CD4-positive, alpha-beta T cell treated with Interleukin-6 for 4 hours (primary cell): ENCODE measurements around the gene WBP1.
"Not testable (repeated sequence)": the region's sequence is repeated elsewhere in the genome, so short reads cannot be mapped to it uniquely, and the experiment has no call there.

Source experiments
- DNase-seq: peaks from one replicate; pipeline ENCODE4 v3.0.0-alpha.2; 2020; ENCODE audit warnings: mixed read lengths

Gene WBP1

DNA sequence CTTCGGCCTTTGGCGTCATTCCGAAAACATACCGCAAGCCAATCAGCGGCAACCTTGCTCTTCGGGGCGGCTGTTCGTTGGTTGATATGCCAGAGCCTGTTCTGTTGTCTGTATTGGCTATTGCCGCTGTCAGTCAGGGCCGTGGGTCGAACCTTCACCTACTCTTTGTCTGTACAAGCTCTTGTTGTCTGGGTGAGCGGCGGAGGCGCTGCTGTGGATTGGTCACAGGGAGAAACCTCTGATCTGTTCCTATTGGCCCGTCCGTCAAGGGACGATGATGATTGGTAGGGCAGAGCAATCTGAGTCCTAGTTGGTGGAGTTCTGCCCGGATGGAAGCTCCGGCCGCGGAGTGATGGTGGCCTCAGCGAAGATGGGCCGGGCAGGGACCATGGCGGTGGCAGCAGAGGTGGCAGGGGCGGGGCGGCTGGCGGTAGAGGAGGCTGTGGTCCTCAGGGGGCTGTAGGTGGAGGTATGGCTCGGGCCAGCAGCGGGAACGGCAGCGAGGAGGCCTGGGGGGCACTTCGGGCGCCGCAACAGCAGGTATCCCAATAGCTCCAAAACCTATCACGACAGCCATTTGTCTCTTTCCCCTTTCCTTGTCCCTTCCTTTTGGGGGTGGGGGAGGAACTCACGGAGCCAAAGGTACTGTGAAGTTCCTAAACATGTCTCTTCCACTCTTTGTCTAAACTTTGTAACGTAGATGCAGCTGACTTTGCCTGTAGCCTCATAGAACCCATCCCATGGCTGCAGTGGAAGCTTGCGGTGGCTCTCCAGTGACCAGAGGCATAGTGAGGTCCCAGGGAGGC is at the start of gene WBP1:
Gene WBP1 (plus strand): TSS at position 307 of the 806 bp plus-strand sequence. CDS start 165 bp downstream, at position 472.
- DNase-seq = peak; percentile 99

DNA sequence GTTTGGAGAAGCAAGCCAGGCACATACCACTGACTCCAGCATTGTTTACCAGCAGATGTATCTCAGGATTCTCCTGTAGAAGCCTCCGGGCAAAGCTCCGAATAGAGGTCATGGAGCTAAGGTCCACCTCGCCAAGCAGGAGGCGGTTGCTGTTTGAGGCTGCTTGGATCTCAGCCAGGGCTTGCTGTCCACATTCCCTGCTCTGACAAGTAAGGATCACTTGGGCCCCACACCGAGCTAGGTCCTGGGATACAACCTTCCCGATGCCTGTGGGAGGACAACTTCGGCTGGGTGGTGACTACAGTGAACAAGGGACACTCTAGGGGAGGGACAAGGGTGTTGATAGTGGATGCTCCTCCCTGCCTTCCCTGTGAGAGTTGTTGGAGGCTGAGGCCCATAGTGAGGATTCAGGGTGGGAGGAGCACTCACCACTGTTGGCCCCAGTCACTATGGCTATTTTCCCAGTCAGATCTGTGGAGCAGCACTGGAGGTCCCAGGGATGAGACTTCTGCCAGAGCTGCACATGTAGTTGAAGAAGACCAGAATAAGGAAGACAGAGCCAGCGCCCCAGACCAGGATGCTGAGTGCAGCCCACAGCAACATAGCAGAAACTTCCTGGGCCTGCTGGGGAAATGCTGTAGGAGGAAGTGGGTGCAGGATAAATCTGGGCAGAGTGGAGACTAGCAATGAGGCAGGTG is 45.1 kb upstream of the WBP1 start:
- no peak for DNase-seq

GRCh38 chr2:74414441-74414840 is 43.8 kb upstream of the WBP1 start:
- no peak for DNase-seq

- DNase-seq = peak; percentile 47
Observed at GRCh38 chr2:74414881-74415761, 43.1 kb upstream of the WBP1 start.

DNA sequence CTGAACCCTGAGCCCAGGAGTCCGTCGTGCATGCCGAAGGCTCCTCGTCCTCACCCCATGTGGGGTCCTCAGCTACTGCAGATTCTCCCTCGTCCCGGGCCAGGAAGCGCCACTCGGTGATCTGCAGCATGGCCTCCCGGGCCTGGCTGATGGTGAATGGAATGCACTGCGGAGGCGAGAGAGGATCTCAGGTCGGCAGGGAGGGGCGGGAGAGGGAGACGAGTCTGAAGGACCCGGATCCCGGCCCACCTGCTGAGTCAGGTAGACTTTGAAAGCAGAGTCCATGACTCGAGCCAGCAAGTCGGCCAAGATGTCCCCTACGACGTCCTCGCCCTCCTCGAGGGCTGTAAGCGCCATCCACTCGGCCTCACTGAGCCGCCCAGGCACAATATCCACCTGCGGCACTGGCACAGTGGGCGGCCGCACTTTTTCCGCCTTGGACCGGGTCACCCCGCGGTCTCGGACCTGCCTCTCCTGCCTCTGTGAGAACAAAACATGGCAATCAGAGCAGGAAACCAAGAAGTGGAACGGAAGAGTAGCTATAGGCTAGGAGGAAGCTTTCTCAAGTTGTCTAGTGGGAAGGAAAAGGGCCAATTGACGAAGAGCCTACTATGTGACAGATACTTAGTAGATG is 42.4 kb upstream of the WBP1 start:
- no peak for DNase-seq

DNA sequence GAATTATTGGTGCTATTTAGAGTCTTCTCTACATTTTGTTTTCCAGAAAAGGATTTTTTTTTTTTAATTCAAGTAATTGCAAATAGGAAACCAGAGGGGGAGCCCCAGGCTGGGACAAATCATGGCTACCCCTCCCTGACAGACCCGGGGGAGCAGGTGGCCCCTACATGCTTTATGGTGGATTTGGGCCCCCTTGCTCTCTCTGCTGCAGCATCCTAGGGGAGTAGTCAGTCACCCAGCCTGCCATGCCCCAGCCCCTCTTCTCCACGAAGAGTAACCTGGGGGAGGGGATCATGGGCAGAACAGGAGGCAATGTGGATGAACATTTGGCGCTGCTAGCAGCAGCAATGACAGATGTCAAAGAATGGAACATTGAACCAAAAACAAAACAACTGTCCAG is 41.5 kb upstream of the WBP1 start:
- DNase-seq = no peak

GRCh38 chr2:74417197-74417596 is 41.0 kb upstream of the WBP1 start:
- DNase-seq = no peak

GRCh38 chr2:74417763-74418162 is 40.5 kb upstream of the WBP1 start:
- DNase-seq = no peak

GRCh38 chr2:74418312-74418711 is 39.9 kb upstream of the WBP1 start:
- no peak for DNase-seq

DNA sequence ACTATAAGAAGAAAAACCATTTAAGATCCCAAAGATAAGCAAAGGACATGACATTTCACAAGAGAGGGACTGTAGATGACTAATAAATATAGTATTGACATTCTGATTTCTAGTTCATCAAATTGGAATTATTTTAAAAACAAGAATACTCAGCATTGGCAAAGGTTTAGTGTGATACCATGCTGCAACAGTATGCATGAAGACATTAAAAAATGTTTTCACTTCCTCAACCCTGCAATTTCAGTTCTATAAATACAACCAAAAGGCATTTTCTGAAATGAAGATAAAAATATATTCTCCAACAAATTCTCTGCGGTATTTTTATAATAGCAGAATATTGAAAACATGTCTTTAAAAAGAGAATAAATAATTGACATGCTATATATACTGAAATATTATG is 38.9 kb upstream of the WBP1 start:
- no peak for DNase-seq

GRCh38 chr2:74420006-74420405 is 38.2 kb upstream of the WBP1 start:
- no peak for DNase-seq

GRCh38 chr2:74420443-74421103 is 37.7 kb upstream of the WBP1 start:
- not testable (repeated sequence) for DNase-seq

GRCh38 chr2:74421221-74421870 is 36.9 kb upstream of the WBP1 start, which contains the start of the genes C2orf81 and WDR54:
TSS of gene C2orf81 (minus strand) at chr2:74421619. CDS start at chr2:74421560, 59 bp downstream.
TSS of gene WDR54 (plus strand) at chr2:74421730. CDS start at chr2:74422154, 424 bp downstream.
- DNase-seq = peak; percentile 96

DNA sequence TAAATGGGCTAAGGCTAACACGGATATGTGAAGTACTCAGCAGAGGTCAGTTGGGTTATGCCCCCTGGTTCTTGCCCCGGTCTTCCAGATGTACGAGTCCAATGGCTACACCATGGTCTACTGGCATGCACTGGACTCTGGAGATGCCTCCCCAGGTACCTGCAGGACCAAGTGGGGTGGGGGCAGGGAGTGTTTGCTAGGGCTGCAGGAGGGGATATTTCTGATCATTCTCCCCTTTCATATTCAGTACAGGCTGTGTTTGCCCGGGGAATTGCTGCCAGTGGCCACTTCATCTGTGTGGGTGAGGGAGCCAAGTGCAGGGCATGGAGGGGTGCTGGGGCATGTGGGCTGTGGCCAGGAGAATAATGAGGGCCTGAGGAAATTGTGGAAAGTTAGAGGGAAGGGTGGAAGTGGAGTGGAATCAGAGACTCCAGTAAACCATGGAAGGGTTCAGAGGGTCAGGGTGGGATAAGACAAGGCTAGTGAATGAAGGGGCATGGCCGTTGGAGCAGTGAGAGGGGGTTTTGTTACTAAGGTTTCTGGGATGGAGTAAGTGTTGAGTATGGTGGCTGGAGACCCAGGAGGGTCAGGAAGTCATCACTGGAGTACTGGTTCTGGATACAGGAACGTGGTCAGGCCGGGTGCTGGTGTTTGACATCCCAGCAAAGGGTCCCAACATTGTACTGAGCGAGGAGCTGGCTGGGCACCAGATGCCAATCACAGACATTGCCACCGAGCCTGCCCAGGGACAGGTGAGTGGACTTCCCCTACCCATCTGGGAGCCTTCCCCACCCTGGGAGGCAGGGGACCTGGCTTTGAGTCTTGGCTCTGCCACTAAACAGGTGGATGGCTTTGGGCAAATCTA is 34.8 kb upstream of the WBP1 start:
- DNase-seq = no peak

DNA sequence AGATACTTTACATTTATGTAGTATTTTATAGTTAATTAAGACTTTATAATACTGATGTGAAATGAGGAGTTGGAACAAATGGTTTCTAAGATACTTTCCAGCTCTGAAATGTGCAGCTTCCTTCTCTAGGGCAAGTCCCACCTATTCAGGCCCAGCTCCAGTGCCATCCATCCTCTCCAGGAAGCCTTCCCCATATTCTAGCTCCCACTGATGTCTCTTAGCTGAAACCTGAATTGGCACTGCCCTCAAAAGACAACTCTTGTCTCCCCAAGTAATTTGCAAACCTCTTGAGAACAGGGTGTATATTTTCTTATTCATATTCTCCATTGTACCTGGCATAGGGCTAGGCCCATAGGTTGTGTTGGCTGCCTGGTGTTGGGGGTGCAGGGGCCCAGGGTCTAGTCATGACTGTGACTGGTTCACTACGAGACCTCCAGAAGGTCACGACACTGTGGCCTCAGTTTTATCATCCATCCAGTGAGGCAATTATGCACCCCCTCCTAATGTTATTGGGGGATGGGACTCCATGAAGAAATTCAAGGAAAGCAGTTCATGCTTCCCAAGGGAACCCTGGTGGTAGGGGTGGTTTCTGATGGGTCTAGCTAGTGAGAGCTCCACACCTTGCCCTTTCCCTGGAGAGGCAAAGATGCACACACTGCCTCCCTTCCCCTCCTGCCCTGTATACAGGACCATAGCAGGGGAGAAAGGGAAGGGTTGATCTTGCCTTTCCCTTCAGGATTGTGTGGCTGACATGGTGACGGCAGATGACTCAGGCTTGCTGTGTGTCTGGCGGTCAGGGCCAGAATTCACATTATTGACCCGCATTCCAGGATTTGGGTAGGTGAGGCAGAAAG is 33.9 kb upstream of the WBP1 start:
- no peak for DNase-seq

DNA sequence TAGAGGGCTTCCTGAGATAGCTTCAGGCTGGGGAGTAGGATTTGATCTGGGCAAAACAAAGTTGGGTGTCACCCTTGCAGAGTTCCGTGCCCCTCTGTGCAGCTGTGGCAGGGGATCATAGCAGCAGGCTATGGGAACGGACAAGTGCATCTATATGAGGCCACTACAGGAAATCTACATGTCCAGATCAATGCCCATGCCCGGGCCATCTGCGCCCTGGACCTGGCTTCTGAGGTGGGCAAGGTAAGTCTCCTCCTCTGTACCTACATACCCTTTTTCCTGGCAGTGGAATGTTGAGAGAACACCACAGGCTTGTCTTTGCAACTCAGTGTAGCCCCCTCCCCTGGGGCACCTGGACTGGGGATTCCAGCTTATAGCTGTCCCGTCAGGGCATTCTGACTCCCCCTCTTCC is 33.2 kb upstream of the WBP1 start:
- no peak for DNase-seq

GRCh38 chr2:74425523-74425922 is 32.7 kb upstream of the WBP1 start:
- no peak for DNase-seq

GRCh38 chr2:74426181-74426758 is 32.0 kb upstream of the WBP1 start:
- DNase-seq = no peak

GRCh38 chr2:74427551-74427950 is 30.7 kb upstream of the WBP1 start:
- DNase-seq = no peak
